A673 (cell line): Measurements from ENCODE around the gene STX18.

Experiments
- EZH2 ChIP-seq: fragments of 200-600 bp; sonication (generic); IDR thresholded peaks from 2 replicates; pipeline ENCODE4 v1.6.1; 2017; ENCODE audit warnings: borderline replicate concordance, low read depth, mild to moderate bottlenecking, mixed read lengths, antibody characterized with exemption, low read length; ENCODE audit not compliant: poor library complexity, severe bottlenecking
- TF ChIP-seq, protein P1 (sequence below): fragments of 300-800, 200-600 bp; sonication (generic); conservative IDR thresholded peaks from 2 replicates; pipeline ENCODE4 v1.5.1; 2017; ENCODE audit warnings: low read depth, mild to moderate bottlenecking, antibody characterized with exemption, low read length, moderate library complexity, mixed read lengths

- TF ChIP-seq, protein P1, sequence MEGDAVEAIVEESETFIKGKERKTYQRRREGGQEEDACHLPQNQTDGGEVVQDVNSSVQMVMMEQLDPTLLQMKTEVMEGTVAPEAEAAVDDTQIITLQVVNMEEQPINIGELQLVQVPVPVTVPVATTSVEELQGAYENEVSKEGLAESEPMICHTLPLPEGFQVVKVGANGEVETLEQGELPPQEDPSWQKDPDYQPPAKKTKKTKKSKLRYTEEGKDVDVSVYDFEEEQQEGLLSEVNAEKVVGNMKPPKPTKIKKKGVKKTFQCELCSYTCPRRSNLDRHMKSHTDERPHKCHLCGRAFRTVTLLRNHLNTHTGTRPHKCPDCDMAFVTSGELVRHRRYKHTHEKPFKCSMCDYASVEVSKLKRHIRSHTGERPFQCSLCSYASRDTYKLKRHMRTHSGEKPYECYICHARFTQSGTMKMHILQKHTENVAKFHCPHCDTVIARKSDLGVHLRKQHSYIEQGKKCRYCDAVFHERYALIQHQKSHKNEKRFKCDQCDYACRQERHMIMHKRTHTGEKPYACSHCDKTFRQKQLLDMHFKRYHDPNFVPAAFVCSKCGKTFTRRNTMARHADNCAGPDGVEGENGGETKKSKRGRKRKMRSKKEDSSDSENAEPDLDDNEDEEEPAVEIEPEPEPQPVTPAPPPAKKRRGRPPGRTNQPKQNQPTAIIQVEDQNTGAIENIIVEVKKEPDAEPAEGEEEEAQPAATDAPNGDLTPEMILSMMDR = no peak
- no peak for TF ChIP-seq EZH2
These were observed 42.3 kb downstream of the STX18 start for GRCh38 chr4:4499438-4500123.
